HG02938 (cell line): ENCODE data around the gene ALKBH6.

Source experiments
- ATAC-seq: cut with Tn5 transposase; IDR thresholded peaks from one replicate; pipeline ENCODE4 v1.9.1; 2021; ENCODE audit warnings: mild to moderate bottlenecking, moderate library complexity; ENCODE audit not compliant: unreplicated experiment

The ALKBH6 gene

GRCh38 chr19:36030264-36031148, 16.5 kb upstream of the ALKBH6 start:
- no peak for ATAC-seq

DNA sequence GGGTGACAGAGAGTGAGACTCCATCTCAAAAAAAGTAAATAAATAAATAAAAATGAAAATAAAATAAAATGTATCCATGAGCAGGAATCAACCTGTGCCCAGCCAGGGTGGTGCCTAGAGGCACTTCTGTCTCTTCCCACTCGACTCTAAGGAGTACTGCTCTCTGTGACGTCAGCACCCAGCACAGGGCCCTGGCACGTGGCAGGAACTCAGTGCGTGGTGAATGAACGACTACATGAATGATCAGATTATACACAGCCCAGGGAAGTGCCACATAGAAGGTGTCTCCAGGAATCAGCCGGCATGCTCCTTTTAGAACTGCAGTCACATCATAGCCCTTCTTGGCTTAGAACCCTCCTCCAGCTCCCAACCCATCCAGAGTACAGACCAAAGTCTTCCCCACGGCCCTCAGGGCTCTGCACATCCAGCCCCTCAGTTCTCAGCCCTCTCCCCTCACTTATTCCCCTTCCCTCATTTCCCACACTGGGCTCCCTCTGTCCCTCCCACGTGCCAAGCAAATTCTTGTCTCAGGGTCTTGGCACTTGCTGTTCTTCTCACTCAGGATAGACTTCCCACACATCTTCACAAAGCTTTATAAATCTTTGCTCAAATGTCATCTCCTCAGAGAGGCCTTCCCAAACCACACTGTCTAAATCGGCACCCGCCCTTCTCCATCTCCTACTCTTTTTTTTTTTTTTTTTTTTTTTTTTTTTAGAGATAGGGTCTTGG, 14.5 kb upstream of the ALKBH6 start:
- ATAC-seq: no peak

GRCh38 chr19:36027696-36028095, 13.7 kb upstream of the ALKBH6 start:
- ATAC-seq: no peak

DNA sequence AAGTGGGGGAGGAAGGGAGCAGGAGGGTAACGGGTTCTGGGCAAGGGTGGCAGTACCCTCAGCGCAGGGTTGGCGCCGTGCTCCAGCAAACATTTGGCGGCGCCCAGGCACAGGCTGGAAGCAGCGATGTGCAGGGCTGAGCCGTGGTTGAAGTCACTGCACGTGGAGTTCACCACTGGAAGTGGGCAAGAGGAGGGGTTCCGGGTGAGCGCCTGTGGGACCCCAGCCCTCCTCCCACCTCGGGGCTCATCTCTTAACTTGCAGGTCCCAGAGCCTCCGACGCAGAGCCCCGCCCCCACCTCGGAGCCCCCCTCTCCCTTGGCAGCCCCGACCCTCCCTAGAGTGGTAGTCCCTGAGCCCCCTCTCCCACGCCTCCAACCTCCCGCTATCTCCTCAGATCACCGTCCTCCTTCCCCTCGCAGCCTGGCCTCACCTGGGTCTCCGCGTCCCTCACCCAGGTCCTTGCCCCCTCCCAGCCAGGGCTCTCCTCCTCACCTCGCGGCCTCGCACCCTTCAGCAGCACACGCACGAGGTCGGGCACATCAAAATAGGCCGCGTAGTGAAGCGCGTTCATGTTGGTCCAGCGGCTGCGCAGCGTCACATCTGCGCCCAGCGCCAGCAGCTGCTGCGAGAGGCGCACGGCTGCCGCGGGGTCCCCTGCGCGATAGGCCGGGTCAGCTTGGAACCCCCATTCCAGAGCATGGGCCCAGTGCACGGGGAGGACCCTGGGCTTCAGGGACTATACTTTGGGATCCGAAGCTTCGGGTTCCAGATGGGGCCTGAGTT, 12.3 kb upstream of the ALKBH6 start:
- ATAC-seq: no peak

- ATAC-seq: no peak
These were observed 11.5 kb upstream of the ALKBH6 start for GRCh38 chr19:36025541-36025940.

DNA sequence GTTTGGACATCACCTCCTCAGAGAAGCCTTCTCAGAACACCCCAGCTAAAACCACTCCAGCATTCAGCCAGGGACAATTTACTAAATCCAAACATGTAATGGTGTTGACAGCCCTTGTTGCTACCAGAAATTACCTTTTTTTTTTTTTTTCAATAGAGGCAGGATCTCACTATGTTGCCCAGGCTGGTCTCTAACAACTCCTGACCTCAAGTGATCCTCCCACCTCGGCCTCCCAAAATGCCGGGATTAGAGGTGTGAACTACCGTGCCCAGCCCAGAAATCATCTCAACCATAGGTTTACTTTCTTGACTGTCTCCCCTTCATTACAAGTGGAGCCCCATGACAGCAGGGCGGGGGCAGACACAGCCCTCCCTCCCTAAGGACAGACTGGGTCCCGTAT, 9.4 kb upstream of the ALKBH6 start:
- ATAC-seq: no peak

- ATAC-seq: no peak
These were observed 5.2 kb upstream of the ALKBH6 start for GRCh38 chr19:36019061-36019670.

- ATAC-seq: no peak
These were observed 567 bp downstream of the ALKBH6 start for GRCh38 chr19:36013280-36014011.

- ATAC-seq: no peak
These were observed 3.6 kb downstream of the ALKBH6 start for GRCh38 chr19:36010402-36010801.

- ATAC-seq: no peak
These were observed 4.2 kb downstream of the ALKBH6 start for GRCh38 chr19:36009633-36010379.

DNA sequence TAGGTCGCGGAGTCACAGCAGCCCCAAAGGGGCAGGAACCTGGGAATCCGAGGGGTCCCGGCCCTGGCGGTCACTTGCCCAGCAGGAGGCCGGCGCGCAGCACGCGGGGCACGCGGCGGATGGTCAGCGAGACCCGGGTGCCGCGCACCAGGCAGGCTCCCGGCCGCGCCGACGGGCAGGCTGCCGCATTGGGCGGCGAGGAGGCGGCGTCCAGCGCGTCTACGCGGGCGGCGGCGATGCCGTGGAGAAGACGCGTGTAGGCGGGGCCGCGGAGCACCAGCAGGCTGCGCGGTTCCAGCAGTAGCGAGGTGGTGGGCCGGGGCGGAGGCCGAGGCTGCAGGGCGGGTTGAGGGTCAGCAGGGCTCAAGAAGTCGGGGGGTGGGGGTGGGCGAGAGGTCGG, 4.8 kb downstream of the ALKBH6 start:
- no peak for ATAC-seq

DNA sequence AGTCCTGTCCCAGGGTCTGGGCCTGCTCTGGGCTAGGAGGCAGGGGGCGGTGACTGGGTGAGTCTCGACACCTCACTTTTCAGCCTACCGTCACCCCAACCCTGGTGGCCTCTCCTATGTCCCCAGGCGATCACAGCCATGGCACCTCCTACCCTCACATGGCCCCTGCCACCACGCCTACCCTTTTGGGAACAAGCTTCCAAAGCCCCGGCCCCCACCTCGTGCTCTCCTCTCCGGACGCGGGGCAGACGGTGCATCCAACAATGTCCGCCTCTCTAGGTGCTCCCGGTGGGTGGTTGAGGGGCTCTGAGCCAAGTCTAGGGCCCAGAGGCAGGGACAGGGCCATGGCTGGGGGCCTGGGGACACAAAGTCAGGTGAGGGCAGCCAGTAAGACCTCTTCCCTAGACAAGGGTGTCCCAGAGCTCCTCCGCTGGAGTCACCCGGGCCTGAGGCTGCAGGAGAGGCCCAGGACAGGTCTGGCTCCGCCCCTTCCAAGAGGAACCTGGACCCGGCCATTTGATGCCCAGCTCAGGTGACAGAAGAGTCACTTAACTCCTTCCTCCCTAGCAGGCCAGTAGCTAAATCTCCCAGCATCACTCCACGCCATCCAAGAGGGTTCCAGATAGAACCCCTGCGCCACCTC, 5.6 kb downstream of the ALKBH6 start, which contains the start of gene SYNE4:
Gene SYNE4 (minus strand): TSS at position 478 of the 643 bp plus-strand sequence. CDS start 132 bp downstream, at position 346.
- ATAC-seq: no peak

DNA sequence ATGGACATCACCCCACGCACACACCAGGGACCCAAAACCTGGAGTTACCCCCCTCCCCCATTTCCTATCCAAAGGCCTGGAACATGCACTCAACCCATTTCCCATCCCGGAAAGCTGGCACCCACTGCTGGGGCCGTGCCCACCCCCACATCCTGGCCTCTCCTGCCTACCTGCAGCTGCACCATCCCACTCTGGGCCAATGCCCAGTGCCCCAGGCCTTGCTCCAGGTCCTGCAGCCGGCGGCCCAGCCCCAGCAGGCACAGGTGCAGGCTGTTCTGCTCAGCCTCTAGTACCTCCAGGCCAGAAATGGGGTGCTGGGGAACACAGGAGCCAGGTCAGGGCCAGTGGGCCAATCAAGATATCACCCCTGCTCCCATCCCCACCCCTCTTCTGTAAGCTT, 7.1 kb downstream of the ALKBH6 start:
- ATAC-seq: no peak

DNA sequence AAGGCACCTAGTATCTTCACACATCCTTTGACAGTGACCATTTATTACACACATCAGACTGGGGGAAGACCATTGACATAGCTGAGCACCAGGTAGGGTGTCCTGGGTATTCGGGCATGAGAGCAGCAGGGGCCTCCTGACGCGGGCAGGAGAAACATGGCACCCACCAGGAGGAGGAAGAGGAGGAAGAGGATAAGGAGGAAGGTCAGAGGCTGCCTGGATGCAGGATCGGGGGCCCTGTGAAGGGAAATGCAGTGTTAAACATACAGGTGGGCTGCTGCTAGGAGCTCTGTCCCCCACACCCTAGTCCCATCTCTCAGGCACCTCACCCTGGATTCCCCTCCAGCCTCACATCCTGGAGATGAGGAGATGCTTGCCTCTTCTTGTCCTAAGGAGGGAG, 10.7 kb downstream of the ALKBH6 start:
- no peak for ATAC-seq

- ATAC-seq: no peak
These were observed 12.4 kb downstream of the ALKBH6 start for GRCh38 chr19:36001605-36002004.

DNA sequence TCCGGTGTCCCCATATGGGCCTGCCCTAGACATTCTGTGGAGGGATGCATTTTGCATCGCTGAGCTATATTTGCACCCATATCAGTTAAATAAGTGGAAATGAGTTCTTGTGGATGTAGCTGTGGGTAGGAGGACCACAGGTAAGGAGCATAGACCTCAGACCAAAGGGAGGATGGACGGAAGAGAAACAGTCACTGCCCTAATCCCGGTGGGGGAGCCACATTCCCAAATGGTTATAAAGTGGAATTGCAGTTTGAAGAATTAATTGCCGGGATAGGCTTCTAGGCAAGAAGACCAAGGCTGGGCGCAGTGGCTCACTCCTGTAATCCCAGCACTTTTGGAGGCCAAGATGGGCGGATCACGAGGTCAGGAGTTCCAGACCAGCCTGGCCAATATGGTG, 17.2 kb downstream of the ALKBH6 start:
- no peak for ATAC-seq

GRCh38 chr19:35995048-35995993, 18.7 kb downstream of the ALKBH6 start, which contains the start of gene SDHAF1:
TSS of gene SDHAF1 (plus strand) at chr19:35995188. CDS start at chr19:35995275, 87 bp downstream.
- ATAC-seq: peak; percentile 82
